Measurements from ENCODE around the gene GREM1.

Gene GREM1

GRCh38 chr15:32694222-32694983, 23.4 kb upstream of the GREM1 start:
- no peak for DNase-seq (ENCODE audit: low read depth in 2 of 2, low spot score in 1 of 2)

- no peak for DNase-seq (ENCODE audit: low read depth in 2 of 2, low spot score in 1 of 2)
These were observed 18.9 kb upstream of the GREM1 start for GRCh38 chr15:32698773-32699390.

GRCh38 chr15:32700501-32701150, 17.2 kb upstream of the GREM1 start:
- DNase-seq (ENCODE audit: low read depth in 2 of 2, low spot score in 1 of 2) = no peak

- DNase-seq (ENCODE audit: low read depth in 2 of 2, low spot score in 1 of 2) = no peak
These were observed 15.9 kb upstream of the GREM1 start for GRCh38 chr15:32701863-32702262.

- no peak for DNase-seq (ENCODE audit: low read depth in 2 of 2, low spot score in 1 of 2)
These were observed 13.3 kb upstream of the GREM1 start for GRCh38 chr15:32704395-32704981.

GRCh38 chr15:32705446-32705845, 12.4 kb upstream of the GREM1 start:
- DNase-seq (ENCODE audit: low read depth in 2 of 2, low spot score in 1 of 2) = no peak

- no peak for DNase-seq (ENCODE audit: low read depth in 2 of 2, low spot score in 1 of 2)
These were observed 11.1 kb upstream of the GREM1 start for GRCh38 chr15:32706704-32707103.

- DNase-seq (ENCODE audit: low read depth in 2 of 2, low spot score in 1 of 2) = no peak
These were observed 10.4 kb upstream of the GREM1 start for GRCh38 chr15:32707436-32707835.

- no peak for DNase-seq (ENCODE audit: low read depth in 2 of 2, low spot score in 1 of 2)
These were observed 8.3 kb upstream of the GREM1 start for GRCh38 chr15:32709295-32710033.

- DNase-seq (ENCODE audit: low read depth in 2 of 2, low spot score in 1 of 2) = no peak
These were observed 2.5 kb upstream of the GREM1 start for GRCh38 chr15:32715276-32715675.

GRCh38 chr15:32716216-32716914, 1.4 kb upstream of the GREM1 start:
- DNase-seq (ENCODE audit: low read depth in 2 of 2, low spot score in 1 of 2) = no peak

- no peak for DNase-seq (ENCODE audit: low read depth in 2 of 2, low spot score in 1 of 2)
These were observed 834 bp upstream of the GREM1 start for GRCh38 chr15:32716915-32717425.

- DNase-seq (ENCODE audit: low read depth in 2 of 2, low spot score in 1 of 2) = no peak
These were observed 520 bp downstream of the GREM1 start for GRCh38 chr15:32718227-32718820.

- DNase-seq (ENCODE audit: low read depth in 2 of 2, low spot score in 1 of 2) = no peak
These were observed 1.3 kb downstream of the GREM1 start for GRCh38 chr15:32718821-32719716.

GRCh38 chr15:32721596-32721995, 3.8 kb downstream of the GREM1 start:
- DNase-seq (ENCODE audit: low read depth in 2 of 2, low spot score in 1 of 2) = no peak

GRCh38 chr15:32722136-32722535, 4.3 kb downstream of the GREM1 start:
- DNase-seq (ENCODE audit: low read depth in 2 of 2, low spot score in 1 of 2) = no peak

GRCh38 chr15:32723171-32723948, 5.6 kb downstream of the GREM1 start:
- DNase-seq (ENCODE audit: low read depth in 2 of 2, low spot score in 1 of 2) = no peak

GRCh38 chr15:32729700-32730395, 12.0 kb downstream of the GREM1 start:
- DNase-seq (ENCODE audit: low read depth in 2 of 2, low spot score in 1 of 2) = no peak

Measured in stimulated activated CD8-positive, alpha-beta memory T cell treated with anti-CD3 and anti-CD28 coated beads, Interleukin-4, amount 100 ng/mL, for 4 hours (primary cell).